GM21619 (cell line): ENCODE data around the gene NAP1L1.

Source experiments
- ATAC-seq: cut with Tn5 transposase; IDR thresholded peaks from one replicate; pipeline ENCODE4 v1.9.1; 2021; ENCODE audit not compliant: unreplicated experiment

NAP1L1 gene

GRCh38 chr12:76084863-76085519 lies 506 bp upstream of the NAP1L1 start:
- peak; percentile 57 for ATAC-seq

DNA sequence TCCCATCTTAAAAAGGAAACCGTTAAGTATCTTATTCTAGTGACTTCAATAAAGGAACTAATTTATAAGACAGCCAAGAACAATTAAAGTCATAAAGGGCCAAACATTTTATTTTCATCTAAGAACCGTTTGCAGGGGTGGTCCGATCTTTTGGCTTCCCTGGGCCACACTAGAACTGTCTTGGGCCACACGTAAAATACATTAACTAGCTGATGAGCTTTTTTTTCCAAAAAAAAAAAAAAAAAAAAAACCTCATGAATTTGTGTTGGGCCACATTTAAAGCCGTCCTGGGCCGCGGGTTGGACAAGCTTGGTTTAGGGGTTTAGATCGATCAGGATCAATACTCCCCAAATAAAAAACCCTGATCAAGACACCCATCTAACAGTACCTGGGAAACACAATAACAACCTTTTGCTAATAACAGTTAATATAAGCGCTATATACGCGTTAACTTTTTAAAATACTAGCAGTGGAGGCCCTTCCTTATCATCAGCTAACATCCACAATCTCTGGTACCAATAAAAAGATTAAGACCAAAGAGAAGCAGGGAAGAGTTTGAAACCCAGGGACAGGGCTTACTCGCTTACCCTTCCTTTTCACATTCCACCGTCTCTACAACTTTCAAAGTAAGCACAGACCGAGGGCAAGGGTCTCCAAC lies 1.1 kb downstream of the NAP1L1 start:
- no peak for ATAC-seq

DNA sequence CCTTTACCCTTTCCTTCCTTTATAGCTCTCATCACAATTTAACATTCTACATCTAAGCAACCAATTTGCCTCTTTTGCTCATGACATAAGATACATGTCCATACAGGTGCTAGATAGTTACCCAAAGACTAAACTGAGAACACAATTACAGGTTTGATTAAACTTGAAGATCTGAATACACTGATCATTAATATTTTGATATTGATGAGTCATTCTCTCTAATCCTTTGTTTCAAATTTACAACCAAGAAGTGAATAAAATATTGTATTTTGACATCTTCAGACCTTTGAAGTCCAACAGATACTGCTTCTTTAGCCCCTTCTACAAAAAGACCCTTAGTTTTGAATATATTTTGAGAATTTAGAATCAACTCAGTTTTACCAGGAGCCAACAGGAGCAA lies 2.6 kb downstream of the NAP1L1 start:
- no peak for ATAC-seq

GRCh38 chr12:76080729-76081415 lies 3.6 kb downstream of the NAP1L1 start:
- ATAC-seq, result no peak

DNA sequence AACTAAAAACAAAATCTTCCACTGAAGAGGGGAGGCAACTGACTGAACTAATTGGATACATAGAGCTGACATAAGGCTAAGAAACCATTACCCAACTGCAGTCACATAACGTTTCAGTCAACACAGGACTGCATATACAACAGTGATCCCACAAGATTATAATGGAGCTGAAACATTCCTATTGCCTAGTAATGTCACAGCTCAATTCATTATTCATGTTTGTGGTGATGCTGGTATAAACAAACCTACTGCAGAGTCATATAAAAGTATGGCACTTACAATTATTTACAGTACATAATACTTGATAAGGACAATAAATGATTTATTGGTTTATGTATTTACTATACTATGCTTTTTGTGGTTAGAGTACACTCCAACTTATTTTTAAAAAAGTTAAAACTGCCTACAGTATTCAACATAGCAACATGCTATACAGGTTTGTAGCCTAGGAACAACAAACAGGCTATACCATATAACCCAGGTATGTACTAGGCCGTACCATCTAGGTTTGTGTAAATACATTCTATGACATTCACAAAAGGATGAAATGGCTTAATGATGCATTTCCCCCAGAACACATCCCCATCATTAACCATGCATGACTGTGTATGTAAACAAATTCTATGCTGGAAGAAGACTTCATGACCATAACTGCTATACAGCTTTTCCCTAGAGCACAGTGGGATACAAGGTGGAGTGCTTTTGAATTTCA lies 4.3 kb downstream of the NAP1L1 start:
- ATAC-seq, result no peak

DNA sequence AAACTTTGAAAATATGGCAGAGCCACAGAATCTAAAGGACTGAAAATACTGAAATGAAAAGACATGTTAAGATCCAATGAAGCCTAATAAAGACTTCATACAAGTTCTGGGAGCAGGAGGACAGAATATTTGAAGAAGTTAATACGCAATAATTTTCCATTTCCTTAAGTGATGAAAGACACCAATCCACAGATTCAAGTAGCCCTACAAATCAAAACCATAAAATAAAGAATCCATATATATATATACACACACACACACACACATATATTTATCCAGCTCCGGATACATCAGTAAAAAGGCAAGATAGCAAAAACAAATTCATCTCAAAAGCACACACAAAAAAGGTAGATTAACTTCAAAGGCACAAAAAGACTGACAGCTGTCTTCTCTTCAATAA lies 5.7 kb downstream of the NAP1L1 start:
- no peak for ATAC-seq

DNA sequence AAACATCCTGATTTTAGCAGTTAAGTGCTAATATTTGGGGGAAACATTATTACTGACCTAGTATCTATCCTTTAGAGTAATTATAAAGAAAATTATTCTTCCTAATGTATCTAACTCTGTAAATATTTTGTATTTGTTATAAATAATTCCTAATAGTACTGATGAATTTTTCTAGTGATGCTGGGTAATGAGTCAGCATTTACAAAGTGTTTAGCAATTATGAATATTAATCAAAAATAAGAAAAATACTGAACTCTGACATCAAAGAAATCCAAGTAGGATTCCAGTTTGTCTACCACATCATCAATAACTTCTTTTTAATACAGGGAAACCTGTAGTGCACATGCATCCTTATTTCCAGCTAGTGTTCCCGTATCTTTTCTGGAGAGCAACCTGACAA lies 9.0 kb downstream of the NAP1L1 start:
- ATAC-seq, result no peak

DNA sequence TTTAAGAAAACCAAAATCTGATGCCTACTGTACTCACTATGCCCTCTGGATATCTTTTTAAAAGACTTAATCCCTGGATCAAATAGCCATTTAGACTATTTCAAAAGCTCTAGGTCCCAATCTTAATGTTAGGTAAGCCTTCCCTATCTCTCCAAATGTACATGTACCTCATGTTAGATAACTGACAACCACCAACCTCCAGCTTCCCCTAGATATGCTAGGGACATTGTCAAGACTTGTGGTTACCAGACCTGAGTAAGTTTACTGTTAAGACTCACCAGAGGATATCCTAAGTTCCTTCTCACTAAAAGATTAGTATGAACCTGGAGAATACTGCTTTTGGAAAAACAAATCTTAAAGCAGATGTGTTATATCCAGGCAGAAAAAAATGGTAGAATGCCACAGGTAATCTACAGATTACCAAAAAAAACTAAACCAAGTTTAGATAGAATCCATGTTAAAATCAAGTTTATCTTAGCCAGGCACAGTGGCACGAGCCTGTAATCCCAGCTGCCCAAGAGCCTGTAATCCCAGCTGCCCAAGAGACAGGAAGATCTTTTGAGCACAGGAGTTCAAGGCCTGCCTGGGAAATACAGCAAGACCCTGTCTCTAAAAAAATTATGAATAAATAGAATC lies 9.7 kb downstream of the NAP1L1 start:
- ATAC-seq, result no peak

GRCh38 chr12:76073561-76073960 lies 10.9 kb downstream of the NAP1L1 start:
- ATAC-seq, result no peak

DNA sequence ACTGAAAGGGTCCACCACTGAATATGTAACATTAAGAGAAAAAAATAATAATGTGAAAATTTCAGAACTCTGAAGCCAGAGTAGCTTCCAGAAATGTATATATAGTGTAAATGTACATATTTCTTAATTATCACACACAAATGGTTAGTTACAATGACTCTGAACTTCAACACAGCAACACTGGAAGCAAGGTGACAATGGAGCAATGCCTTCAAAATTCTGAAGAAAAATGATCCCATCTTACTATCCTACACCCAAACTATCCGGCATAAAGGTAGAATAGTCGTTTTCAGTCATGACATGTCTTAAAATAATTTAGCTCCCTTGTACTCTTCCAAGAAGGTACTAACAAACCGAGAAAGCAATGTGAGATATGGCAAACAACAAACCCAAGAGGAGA lies 11.9 kb downstream of the NAP1L1 start:
- no peak for ATAC-seq

- ATAC-seq, result no peak
Observed at GRCh38 chr12:76069339-76069738, 15.1 kb downstream of the NAP1L1 start.

GRCh38 chr12:76065917-76066316 lies 18.6 kb downstream of the NAP1L1 start:
- ATAC-seq, result no peak

DNA sequence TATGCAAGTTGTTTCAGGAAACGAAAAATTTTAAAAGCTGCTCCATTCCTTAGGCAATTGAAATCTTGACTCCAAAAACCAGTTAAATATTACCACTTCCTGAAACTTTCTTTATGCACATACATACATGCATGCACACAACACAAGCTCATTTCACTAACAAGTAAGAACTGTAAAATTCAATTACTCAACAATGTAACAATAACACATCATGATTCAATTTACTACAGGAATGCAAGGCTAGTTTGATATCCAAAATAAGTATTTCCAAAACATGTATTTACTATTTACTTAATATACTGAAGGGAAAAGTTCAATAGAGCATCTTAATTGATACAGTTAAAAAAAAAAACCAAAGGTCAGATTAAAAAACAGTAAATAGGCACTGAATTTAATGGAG lies 19.6 kb downstream of the NAP1L1 start:
- ATAC-seq, result no peak

DNA sequence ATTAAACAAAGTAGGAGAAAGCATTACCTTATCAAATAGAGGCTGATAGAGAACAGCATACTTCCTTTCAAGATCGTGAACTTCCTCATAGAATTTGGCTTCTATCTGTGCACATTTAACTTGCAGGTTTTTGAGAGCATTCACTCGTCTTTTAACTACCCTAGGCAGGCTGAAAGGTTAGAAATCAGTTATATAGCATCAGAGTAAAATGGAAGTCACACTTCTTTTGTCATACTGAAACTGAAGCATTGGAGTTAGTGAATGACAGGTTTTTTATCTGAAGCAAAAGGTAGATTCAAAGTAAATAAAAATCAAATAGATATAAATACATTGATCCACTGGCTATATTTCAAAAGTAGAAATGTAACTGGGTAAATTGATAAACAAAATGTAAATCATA lies 24.4 kb downstream of the NAP1L1 start:
- ATAC-seq, result no peak

DNA sequence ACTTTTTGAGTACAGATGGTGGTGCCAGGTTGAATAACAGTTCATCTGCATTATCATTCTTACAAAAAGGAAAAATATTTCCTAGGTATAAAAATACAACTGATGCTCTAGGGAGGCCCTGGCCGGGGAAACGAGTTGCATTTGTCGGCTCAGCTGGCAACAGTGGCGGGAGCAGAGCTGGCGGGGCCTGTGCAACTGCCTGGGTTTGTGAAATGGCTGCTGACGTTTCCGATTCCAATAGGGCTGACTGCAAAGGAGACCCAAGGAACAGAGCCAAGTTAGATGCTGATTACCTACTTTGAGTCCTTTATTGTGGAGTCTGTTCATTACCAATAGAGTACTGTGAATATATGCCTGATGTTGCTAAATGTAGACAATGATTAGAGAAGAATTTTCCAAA lies 27.2 kb downstream of the NAP1L1 start:
- ATAC-seq, result no peak

GRCh38 chr12:76055393-76055792 lies 29.1 kb downstream of the NAP1L1 start:
- no peak for ATAC-seq

- no peak for ATAC-seq
Observed at GRCh38 chr12:76049575-76050251, 34.8 kb downstream of the NAP1L1 start.

- ATAC-seq, result no peak
Observed at GRCh38 chr12:76047742-76048141, 36.7 kb downstream of the NAP1L1 start.

GRCh38 chr12:76047060-76047459 lies 37.4 kb downstream of the NAP1L1 start:
- ATAC-seq, result no peak

- ATAC-seq, result no peak
Observed at GRCh38 chr12:76043377-76043776, 41.1 kb downstream of the NAP1L1 start.

- no peak for ATAC-seq
Observed at GRCh38 chr12:76042147-76042546, 42.3 kb downstream of the NAP1L1 start.
